NCI-H510A treated with DMSO at 0.1 percent for 48 hours (cell line): ENCODE data around the gene MYO5A.
A peak's percentile ranks its signal among the peaks of the same experiment; 100 is the strongest.
"Not testable (repeated sequence)": the region's sequence is repeated elsewhere in the genome, so short reads cannot be mapped to it uniquely, and the experiment has no call there.

Experiments
- DNase-seq: peaks from one replicate; lab custom pipeline; 2025; lab: John Stamatoyannopoulos, UW

The MYO5A gene

DNA sequence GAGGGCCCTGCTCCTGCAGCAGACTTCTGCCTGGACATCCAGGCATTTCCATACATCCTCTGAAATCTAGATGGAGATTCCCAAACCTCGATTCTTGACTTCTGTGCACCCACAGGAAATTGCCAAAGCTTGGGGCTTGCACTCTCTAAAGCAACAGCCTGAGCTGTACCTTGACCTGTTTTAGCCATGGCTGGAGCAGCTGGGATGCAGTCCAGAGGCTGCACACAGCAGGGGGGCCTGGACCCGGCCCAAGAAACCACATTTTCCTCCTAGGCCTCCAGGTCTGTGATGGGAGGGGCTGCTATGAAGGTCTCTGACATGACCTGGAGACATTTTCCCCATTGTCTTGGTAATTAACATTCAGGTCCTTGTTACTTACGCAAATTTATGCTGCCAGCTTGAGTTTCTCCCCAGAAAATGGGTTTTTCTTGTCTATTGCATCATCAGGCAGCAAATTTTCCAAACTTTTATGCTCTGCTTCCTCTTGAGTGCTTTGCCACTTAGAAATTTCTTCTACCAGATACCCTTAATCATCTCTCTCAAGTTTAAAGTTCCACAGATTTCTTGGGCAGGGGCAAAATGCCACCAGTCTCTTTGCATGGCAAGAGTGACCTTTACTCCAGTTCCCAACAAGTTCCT lies 11.8 kb upstream of the MYO5A start:
- no peak for DNase-seq

DNA sequence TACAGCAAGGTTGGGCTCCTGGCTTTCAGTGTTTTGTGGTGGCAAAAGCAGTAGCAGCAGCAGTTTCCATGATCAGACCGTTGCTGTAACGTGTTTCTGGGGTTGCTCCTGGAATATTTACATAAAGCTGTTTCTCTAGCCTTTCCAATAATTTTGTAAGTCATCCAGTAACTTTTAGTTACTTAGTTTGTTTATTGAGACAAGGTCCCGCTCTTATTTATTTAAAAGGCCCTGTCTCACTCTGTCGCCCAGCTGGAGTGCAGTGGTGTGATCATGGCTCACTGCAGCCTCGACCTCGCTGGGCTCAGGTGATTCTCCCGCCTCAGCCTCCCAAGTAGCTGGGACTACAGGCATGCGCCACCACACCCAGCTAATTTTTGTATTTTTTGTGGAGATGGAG lies 8.8 kb upstream of the MYO5A start:
- DNase-seq = no peak

DNA sequence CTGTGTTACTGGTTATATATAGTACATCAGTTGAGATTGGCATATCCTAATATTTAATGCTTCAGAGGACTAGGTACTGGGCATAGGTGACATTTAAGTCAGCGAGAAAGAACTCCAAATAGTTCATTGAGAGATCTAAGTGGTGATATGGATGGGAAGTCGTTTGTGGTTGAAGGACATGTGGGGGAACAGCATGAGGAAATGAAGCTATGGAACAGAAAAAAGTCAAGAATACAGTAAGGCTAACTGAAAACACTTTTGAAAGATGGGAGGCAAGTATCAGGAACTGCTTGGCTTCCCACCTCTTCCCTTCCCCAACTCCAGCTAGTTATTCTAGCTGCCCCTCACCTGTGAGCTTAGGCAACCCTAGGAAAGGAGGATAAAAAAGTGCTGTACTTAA lies 3.7 kb upstream of the MYO5A start:
- no peak for DNase-seq

DNA sequence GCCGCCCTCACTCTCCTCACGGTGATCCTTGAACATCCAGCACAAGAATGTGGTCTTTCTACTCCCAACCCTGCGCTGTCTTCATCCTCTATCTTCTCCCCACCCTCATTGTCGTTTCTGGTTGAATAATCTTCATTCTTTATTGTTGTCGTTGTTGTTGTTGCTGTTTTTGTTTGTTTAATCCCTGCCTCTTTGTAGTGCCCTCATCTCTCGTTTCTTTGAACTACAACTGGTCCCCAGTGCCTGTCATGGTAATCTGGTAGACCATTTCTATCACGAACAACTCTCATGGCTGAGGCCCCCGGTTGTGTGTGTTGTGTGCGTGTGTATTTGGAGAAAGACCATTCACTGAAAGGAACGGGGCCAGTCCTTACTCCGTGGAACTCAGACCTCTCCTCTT lies 1.3 kb upstream of the MYO5A start:
- DNase-seq = no peak

DNA sequence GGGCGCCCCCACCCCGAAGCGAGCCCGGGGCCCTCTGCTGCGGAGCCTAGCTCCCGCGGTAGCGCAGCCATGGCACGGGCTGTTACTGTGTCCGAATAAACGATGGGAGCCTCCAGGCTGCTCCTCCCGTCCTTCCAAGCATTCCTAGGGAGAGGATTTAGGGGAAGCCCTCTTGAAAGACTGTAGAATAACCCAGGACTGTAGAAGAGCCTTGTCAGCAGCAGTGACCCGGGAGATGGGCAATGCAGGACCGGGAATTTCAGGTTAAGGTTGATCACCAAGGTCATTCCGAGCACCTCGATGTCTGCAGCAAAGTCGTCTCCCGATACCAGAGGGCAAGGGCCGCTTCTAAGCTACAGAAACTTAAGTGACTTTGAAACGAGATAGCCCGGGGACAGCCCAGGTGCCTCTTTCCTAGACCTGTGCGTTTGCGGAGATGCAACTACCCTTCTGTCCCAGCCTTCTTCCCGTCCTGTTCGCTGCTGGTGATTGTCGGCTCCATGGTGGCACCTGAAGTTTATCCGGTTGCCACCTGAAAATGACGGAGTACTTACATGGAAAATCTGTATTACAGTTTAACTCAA lies 753 bp upstream of the MYO5A start:
- peak; percentile 9 for DNase-seq

DNA sequence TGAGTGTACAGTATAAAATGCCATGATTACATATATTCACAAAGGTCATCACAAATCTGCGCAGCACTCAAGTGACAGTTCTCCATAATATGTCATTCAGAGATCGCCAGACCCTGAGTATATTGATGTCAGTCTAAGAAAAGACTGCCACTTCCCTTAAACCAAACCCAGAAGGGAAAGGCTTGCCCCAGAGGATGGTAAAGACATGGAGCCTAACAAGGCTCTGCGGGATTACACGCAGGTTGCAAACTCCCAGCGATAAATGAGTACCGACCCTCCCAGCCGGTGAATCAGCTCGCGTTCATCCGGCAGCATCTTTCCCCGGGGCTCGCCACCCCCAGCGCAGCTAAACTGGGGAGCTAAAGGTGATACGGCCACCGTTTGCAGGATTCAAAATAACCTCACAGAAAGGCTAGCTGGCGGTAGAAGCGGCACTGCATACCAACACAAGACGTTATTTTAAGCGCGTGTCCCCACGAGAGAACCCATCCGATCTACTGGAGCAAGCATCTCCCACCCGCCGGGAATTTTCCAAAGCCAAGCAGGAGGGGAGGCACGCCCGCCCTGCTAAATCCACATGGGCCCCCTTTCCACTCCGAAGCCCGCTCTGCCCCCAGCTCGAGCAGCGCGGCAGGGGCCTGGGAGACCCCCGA lies 643 bp downstream of the MYO5A start:
- DNase-seq = peak; percentile 10

DNA sequence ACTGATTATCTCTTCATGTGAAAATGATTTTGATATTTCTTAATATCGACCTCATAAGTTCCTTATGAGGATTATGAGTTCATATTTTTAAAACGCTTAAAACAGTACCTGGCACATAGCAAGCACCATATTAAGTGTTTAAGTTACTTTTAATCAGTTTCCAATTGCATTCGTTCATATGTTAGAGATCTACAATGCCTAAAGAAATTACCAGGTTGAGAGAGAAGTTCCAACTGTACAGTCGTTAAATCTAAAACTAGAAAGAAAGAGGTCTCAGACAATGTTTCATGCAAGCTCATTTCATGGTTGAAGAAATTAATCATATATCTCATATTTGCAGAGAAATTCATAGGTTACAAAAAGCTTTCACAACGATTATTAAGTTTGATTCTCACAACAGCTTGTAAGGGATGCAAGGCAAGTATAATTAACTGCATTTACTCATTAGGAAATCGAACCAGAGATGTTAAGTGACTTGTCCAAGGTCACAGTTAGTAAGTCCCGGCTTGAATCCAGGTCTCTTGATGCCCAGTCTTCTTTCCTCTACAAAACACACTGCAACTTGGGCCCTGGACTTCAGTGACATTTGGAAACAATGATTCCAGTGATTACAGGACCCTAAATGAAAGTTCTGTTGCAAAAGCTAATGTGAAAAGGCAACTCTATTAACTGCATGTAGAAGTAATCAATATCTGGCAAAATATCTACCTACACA lies 1.3 kb downstream of the MYO5A start:
- no peak for DNase-seq

DNA sequence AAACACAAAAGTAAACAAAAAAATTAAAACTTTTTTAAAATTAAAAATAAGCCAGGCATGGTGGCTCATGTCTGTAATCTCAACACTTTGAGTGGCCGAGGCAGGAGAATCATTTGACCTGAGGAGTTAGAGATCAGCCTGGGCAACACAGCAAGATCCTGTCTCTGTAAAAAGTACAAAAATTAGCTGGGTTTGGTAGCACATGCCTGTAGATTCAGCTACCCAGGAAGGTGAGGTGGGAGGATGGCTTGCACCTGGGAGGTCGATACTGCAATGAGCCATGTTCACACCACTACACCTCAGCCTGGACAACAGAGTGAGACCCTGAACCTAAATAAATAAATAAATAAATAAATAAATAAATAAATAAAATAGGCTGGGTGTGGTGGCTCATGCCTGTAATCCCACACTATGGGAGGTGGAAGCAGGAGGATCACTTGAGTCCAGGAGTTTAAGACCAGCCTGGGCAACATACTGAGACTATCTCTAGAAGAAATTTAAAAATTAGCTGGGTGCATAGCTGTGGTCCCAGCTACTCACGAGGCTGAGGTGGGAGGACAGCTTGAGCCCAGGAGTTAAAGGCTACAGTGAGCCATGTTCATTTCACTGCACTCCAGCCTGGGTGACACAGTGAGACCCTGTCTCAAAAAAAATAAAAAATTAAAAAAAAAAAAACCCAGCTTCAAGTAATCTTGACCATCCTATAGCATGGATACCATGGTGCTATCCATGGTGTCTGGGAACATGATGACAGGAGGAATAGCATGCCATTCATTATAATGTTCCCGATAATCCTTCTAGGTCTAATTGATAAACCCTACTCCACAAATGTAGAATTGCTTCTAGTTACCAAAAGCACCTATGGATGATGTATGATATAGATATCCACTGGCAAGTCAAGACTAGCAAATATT lies 4.2 kb downstream of the MYO5A start:
- DNase-seq = no peak

DNA sequence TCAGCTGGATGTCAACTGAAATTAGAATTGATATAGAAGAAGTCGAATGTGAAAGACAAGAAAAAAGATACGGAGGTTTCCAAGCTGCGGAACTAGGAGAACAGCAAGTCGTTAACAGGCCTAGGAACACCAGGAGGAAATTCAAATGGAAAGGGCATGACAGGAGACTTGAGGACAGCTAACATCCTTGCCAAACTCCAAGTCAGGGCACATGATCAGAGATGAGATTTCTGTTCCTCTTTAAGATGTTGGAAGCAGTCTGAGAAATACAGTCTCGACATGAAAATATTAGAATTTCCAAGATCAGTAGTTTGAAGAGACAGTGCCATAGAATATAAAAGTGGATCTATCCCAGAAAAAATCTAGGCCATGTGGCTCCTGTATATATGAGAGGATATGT lies 5.0 kb downstream of the MYO5A start:
- DNase-seq = no peak

DNA sequence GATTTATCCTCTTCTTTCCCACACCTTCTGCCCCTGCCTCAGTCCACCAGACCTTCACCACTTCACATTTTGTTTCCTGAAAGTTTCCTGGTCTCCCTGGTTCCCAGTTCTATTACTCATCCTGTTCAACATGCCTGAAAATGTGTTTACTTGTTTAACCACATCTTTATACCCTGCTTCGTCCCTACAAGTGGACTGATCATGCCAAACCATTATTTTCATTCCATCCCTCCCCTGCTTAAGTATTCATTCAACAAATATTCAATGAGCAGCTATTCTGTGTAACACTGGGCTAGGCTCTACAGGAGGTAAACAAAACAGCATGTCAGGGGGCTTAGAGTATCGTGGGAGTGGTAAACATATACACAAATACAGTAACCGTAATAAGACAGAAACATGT lies 5.5 kb downstream of the MYO5A start:
- no peak for DNase-seq

DNA sequence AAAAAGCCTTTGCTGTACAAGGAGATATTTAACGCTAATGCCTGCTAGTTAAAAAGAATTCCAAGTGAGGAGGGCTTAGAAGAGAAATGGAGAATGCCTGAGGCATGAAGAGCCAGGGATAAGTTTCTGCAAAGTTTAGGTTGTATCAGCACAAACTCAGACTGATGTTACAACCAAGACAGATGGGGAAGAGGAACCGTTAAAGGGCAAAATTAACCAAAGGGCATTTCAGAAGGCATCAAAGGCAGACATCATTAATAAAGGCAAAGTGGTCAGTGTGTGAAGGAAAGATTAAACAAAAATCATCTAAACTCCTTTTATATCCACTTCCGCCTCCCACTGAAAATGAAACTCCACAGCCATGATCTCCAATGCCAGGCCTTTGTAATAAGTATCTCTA lies 7.0 kb downstream of the MYO5A start:
- DNase-seq = no peak

DNA sequence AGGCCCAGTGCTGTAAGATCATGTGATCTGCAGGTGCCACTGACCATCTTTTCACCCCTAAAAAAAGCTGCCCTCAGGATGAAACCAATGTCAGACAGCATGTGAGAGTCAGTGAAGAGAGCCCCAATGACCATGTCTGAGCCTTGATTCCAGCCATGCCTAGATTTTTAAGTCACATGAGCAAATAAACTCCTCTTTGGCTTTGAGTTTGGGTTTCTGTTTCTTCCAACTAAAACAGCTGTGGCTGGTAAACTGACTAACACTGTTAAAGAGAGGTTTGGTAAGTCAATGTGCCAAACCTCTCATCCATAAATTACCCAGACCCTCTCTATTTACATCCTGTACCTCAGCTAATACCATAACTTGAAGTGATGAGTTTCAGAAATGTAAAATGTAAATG lies 8.3 kb downstream of the MYO5A start:
- no peak for DNase-seq

DNA sequence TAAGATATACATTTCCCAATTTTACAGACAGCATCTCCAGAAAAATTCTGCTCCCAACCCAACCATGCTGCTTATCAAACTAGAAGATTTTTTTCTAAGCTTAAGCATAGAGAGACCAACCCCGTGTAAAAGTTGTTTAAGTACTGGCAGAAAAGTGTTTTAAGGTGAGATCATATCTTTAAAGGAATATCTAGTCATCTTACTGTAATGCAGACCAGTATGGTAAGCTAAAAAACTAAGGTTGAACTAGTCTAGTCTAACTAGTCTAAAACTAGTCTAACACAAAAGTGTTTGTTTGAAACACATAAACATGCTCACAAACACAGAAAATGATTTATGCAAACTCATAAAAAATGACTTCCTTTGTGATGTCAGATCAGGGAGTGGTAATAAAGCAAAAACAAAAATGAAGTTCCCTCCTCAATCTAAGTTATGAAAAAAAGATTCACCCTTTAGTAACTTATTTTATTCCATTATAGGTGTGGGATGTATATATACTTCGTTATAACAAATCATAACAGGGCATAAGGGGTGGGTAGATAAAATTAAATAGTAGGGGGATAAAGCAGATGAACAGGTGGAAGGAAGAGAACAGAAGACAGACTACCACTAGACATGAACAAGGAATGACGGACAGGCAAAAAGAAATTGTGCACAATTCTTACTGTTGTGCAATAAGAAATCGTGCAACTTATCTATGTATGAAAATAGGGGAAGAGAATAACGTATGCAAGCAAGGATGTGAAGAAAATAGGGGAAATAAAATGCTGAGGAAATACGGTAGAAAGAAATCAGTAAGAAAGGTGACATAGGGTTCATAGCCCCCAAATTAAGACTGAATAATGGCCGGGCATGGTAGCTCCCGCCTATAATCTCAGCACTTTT lies 10.0 kb downstream of the MYO5A start:
- DNase-seq = no peak

DNA sequence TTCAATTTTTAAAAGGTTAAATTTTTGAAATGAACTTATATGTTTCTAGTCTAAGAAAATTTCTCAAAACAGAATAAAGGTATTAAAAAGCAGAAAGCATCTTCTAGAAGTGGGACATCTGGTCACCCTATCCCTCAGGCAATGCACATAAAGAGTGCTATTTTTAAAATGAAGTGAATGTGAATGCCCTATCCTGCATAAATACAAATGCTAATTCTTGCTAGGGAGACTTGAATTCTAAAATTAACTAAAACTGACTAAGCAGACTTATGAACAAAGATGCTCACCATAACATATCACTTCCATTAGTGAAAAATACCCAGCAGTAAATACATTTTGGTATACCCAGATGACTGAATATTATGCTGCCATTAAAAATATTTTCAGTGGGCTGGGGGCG lies 11.7 kb downstream of the MYO5A start:
- no peak for DNase-seq

DNA sequence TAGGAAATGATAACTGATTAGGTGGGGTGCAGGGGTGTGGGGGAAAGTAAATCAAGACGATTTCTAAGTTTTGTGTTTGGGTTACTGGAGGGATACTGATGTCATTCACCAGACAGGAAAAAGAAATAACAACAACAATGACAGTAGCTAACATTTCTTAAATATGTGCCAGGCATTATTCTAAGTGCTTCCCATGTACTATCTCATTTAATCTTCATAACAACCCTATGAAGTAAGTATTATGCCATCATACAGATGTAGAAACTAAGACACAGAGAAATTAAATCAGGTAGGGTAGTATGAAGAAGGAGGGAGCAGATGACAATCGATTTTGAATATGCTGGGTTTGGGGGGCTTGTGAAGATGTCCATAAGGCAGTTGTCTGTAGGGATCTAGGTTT lies 13.3 kb downstream of the MYO5A start:
- no peak for DNase-seq

DNA sequence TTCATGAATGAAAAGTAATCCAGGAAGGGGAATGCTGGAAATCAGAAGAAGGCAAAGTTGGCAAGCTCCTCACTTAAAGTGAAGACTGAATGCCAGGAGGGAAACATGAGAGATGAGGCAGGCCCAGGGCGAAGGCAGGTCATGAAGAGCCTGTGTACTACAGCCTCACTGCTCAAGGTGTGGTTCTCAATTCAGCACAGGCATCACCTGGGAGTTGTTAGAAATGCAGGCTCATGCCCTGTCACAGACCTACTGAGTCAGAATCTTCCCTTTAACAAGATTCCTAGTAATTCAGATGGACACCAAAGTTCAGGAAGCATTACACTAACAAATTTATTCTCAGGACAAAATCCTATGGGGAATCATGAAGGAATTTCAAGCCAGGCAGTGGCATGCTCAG lies 14.2 kb downstream of the MYO5A start:
- no peak for DNase-seq

DNA sequence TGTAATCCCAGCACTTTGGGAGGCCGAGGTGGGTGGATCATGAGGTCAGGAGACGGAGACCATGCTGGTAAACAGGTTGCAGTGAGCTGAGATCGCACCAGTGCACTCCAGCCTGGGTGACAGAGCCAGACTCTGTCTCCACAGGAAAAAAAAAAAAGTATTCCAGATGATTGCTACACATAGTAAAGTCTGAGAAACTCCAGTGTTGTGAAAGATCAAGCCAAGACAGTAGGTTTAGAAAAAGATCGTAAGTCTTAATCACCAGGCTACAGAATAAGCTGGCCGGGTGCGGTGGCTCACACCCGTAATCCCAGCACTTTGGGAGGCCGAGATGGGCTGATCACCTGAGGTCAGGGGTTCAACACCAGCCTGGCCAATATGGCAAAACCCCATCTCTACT lies 15.8 kb downstream of the MYO5A start:
- DNase-seq = not testable (repeated sequence)

DNA sequence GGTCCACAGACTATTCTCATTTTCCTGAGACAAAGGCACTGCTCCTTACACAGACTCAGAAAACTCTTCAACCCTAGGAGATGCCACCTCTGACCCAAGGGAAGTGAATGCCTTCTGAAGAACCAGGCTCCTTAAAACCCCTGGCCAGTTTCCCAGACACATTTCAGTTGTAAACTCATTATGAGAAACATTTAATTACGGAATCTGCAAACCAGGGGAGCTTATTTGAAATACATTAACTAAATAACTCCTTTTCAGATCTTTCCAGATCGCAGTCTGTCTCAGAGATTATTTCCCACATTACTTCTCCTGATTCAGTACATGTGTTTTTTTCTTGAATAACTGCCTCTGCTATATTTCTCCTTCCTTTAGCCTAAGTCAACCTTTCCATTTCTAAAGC lies 17.6 kb downstream of the MYO5A start:
- DNase-seq = no peak

DNA sequence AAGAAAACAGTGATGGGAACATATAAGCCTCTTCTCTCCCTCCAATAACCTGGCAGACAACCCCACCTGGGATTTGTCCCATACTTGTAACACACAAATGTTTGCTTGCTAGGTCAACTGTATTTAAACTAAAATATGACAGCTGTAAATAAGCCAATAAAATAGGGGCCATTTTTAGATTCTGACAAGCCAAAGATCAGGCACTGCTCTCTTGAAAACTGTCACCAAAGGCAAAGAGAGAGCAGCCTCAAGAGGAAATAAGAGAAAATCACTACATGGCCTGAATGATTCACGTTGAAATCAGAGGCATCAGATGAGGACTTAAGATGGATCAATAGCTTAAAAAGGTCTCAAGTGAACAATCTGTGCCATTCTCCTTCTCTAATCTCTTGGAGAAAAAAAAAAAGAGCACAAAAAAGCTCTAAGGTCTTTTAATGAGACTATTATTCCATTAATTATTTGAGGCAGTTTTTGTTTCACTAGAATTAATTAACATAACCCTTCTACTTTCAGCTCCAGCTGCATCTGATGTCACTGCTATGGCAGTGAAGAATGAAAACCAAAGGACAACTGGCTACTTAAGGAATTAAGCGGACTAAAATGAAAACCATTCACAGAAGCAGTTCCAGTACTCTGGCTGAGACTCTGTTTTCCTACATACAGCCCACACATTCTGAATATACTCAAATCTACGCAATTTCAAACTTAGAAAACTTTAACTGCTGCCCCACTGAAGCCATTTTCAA lies 19.0 kb downstream of the MYO5A start:
- no peak for DNase-seq

DNA sequence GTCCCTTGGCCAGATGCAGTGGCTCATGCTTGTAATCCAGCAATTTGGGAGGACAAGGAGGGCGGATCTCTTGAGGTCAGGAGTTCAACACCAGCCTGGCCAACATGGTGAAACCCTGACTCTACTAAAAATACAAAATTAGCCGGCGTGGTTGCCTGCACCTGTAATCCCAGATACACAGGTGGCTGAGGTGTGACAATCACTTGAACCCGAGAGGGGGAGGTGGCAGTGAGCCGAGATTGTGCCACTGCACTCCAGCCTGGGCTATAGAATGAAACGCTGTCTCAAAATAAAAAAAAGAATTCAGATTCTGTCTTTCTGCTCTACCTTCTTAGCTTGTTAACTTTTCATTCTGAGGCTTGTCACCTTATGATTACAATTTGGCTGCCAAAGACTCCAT lies 22.1 kb downstream of the MYO5A start:
- no peak for DNase-seq
